ENCODE results near the gene NOS1.

- TF ChIP-seq, protein P1, sequence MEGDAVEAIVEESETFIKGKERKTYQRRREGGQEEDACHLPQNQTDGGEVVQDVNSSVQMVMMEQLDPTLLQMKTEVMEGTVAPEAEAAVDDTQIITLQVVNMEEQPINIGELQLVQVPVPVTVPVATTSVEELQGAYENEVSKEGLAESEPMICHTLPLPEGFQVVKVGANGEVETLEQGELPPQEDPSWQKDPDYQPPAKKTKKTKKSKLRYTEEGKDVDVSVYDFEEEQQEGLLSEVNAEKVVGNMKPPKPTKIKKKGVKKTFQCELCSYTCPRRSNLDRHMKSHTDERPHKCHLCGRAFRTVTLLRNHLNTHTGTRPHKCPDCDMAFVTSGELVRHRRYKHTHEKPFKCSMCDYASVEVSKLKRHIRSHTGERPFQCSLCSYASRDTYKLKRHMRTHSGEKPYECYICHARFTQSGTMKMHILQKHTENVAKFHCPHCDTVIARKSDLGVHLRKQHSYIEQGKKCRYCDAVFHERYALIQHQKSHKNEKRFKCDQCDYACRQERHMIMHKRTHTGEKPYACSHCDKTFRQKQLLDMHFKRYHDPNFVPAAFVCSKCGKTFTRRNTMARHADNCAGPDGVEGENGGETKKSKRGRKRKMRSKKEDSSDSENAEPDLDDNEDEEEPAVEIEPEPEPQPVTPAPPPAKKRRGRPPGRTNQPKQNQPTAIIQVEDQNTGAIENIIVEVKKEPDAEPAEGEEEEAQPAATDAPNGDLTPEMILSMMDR (IDR thresholded peaks at IDR 0.05): no peak
- TF ChIP-seq POLR2A (IDR thresholded peaks at IDR 0.05): no peak
- TF ChIP-seq POLR2AphosphoS5 (IDR thresholded peaks at IDR 0.05): no peak
Measured at GRCh38 chr12:117213295-117213808, 148.1 kb downstream of the NOS1 start.
